Stimulated activated CD8-positive, alpha-beta memory T cell treated with anti-CD3 and anti-CD28 coated beads, Interleukin-15, amount 100 ng/mL, for 4 hours (primary cell): Measurements from ENCODE around the gene ACTRT2.

Experiments
- DNase-seq, 2 donors: peaks; one replicate each; pipeline ENCODE4 v3.0.0-alpha.2; 2020; ENCODE audit warnings: low read depth in 2 of 2

Gene ACTRT2

DNA sequence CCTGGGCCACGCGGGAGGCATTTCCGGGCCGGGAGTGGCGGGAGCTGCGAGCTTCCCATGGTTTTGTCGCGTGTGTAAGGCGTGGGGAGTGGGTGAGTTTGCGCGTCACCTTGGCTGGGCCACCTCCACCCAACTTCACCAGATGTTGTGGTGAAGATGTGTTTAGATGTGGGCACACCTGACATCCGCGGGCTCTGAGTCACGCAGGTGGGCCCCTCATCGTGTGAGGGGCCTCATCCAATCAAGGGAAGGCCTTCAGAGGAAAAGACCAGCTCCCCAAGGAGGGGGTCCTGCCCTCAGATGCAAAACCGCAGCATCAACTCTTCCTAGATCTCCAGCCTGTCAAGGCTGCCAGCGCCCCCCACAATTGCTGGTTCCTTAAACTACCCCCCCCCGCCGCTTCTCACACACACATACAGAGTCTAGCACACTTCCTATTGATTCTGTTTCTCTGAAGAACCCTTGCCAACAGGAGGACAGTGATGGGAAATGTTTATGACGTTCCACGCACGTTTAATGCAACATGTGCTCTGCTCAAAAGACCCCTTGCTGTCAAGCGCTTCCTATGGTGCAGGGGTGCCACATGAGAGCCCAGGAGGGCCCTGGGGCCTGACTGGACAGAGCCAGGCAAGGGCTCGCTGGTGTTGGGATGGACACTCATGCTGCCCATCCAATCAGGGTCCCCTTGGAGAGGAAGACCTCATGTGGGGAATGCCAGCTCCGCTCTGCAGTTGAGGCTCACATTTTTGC is 11.9 kb downstream of the ACTRT2 start:
- peak; percentile 19 to 38 for DNase-seq

DNA sequence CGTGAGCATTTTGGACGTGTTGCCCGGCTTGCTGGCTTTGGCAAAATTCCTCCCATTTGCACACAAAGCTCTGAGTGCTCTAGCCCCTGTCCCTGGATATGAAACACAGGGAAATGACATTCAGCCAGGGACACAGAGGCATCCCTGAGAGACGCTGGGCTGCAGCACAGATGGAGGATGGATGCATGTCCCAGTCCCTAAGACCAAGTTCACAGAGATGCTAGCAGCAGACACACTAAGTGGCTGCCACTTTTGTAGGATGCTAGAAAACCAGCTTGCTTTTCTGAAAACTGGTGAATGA is 12.5 kb downstream of the ACTRT2 start:
- no peak for DNase-seq

DNA sequence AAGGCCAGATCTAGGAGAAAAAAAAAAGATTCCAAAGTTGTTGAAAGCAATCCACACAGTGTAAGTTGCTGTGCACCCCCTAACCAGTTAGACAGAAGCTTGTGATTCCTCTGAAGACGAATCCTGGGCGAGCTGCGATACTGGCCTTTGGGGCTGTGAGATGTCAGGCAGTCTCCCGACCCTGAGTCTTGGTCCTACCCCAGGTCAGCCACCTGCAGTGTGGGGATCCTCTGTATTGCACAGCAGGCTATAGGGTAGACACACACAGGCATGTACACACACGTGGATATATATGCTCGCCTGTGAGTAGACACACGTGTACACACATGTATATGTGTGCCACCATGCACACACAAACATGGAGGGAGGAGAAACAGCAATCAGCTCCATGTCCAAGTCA is 12.9 kb downstream of the ACTRT2 start:
- DNase-seq: no peak

DNA sequence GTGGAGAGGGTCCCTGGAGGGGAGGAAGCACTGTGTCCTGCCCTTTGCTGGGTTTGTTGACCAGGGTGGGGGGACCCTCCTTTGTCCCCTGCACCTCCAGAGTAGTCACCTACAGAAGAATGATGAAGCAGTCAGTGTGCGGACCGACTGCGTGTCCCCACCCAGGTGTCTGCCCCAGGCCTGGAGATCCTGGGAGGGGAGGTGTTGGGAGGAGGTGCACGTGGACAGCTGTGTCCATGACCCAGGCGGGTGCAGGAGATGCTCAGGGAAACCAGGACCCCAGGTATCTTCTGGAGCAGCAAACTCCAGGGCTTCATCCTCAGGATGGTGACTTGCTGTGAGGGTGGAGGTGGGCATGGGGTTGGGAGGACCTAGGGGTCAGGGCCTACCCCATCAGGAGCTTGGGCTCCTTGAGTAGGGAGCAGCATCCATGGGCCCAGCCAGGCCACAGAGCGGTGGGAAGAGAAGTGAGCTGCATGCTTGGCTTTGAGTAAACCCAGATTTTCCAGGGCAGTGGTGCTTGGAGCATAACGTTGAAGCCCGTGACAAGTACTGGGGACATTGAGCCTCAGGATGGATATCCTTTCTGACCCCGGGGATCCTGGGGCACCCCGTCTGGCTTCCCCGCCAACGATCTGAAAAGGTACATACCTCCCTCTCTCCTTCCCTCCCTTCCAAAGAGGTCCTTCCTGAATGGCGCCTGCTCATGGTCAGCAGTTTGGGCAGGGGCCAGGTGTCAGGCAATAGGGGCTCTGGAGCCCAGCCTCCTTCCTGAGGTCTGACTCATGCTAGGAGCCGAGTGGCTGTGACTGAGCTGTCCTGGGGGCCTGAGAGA is 13.7 kb downstream of the ACTRT2 start:
- no peak for DNase-seq

DNA sequence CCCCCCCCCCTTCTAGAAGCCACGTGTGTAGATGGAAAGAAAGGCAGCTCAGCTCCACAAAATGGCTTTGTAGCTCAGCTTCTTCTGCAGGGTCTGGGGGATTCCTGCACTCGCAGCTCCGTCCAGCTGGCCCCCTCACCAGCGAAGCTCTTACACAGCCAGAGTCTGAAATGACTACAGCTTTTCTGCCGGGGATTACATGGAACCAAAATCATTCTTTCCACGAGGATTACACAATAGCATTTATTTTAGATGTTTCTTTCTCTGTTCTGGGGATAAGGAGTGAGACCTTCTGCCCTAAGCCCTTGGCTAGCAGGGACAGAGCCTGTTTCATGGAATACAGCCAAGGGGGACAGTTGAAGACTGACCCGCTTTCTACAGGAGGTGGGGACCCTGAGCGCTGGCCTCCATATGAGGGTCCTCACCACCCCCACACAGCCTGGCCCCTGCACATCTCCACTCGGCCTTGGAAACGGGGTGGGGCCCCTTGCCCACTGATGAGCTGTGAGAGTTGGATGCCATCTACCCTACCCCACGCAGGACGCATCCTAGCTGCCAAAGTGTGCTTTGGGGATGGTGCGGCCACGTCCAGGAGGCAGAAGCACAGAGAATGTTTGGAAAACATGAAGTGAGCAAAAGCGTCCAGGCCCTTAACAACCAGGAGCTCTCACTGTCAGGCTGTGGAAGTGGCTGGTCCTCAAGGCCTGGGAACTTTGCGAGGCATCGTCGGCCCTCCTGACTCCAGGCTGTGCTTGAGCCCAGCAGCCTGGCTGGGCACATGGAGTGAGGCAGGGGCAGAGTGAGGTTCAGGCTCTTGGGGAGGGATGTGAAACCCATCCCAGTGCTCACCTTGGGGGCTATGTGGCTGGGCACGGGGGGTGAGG is 14.5 kb downstream of the ACTRT2 start:
- DNase-seq: no peak

DNA sequence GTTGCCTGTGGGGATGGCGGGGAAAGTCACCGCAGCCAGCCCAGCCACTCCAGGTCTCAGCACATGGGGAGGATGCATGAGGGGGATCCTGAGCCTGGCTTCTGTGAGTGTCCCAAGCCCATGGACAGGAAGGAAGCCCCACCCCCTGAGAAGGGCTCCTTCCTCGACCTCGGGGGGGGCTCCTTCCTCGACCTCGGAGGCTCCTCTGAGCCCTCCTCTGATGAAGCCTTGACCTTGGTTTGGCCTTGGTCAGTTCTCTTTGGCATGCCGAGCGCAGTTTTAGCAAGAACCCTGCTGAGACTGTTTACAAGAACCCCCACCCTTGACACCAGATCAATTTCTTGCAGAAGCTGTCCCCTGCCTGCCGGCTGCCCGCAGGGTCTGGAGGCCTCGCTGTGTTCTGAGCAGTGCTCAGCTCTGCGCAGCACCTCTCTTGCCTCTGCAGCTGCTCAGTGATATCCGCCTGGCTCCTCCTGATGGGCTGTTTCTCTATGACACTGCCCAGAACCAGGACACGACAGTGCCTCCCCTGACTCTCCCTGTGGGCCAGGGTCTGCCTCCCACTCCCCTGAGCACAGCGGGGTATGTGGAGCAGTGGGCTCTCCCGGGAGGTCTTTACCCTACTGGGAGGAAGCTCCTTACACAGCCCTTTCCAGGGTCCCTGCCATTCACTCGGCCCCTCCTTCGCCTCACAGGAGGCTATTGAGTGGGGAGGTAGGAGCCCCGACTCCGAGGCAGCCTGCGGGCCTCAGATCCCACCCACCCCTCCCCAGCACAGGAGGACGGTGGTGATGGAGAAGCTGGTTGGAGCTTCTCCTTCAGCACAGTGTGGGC is 15.4 kb downstream of the ACTRT2 start:
- no peak for DNase-seq

DNA sequence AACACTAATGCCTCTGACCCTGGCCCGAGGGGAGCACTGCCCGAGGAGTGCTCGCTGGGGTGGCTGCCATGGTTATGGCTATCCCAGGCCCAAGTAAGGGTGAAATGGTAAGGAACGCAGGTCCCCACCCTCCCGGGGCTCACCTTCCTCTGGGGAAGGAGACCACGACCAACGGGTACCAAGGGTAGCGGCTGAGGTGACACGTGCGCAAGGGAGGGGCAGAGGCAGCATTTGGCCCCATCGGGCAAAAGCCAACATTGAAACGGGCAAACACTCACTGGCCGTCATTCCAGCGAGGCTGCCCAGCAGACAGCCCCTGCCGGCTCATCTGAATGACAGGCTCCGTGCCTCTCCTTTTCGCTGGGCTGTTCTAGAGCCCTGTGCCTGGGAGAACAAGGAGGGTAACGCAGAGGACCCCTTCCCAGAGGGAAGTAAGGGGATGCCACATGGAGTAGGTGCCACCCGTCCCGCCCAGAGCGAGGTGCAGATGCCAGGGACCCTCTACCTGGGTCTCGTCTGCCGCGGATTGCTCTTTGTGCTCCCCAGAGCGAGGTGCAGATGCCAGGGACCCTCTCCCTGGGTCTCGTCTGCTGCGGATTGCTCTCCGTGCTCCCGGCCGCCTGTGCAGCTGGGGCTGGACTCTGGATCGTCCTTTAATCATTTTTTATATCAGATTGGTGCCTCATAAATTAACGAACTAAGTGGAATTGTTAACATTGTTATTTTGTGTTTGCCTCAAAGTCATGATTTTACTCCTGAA is 16.2 kb downstream of the ACTRT2 start:
- DNase-seq: no peak

DNA sequence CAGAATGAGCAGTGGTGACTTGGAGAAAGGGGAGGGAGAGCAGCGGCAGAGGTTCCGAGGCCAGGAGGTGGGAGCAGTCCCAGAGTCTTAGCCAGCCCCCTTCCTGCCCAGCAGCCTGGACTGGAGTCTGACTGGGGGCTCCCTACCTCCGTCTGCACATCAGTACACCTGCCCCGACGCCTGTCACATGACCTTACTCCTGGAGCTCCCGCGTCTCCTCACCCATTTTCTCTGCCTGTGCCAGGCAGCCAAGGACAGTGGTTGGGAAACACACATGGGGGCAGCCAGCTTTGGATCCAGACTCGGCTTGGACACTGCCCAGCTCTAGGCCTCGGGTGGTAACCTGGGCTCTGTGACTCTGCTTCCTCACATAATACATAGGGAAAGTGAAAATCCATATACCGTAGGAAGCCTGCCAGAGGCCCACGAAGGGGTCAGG is 16.9 kb downstream of the ACTRT2 start:
- DNase-seq: no peak

DNA sequence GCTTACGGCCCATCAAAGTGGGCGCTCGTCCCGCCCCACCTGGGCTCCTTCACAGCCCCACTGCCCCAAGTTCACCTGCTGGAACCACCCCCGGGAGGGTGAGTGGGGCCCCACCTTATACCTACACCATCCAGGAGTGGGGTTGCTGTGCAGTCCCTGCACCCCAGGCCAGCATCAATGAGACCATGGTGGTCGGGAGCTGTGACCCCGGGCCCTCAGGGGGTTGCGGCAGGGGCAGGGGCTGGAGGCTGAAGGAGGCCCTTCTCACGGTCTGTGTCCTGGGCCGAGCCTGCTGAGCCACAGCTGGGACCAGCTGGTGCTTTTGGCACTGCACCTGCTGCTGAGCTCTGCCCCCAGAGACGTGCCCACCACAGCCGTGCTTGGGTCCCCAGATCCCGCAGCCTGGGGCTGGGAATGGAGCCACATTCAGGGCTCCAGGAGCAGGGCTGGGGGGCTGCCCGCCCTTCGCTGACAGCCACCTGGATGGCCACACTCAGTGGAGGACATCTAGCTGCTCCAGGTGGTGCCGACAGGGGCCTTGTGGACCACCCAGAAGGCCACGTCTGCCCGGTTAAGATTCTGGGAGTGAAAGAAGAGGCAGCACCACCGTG is 17.4 kb downstream of the ACTRT2 start:
- no peak for DNase-seq

DNA sequence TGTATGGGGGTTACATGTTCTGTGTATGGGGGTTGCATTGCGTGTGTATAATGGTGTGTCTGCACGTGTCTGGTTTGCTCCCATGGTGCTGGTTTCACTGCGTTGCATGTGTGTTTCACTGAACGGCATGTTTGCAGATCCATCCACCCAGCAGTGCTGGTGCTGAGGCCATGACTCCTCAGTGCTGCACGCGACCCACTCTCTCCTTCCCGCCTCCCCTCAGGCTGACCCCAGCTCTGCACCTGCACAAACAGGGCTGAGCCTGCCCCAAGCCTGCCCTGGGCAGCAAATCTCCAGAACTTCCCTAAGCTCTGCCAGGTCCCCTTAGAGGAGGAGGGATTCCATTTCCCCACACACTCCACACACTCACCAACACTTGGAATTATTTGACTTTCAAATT is 18.7 kb downstream of the ACTRT2 start:
- no peak for DNase-seq

DNA sequence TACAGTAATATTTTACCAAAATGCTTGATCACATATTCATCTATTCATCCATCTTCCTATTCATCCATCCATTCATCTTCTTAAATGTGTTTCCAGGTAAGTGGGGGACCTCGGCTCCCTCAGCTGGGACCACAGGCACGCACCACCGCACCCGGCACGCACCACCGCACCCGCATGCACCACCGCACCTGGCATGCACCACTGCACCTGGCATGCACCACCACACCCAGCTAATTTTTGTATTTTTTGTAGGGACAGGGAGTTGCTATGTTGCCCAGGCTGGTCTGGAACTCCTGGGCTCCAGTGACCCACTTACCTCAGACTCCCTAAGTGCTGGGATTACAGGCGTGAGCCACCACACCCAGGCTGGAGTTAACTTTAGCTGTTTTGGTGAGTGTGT is 21.2 kb downstream of the ACTRT2 start:
- no peak for DNase-seq

DNA sequence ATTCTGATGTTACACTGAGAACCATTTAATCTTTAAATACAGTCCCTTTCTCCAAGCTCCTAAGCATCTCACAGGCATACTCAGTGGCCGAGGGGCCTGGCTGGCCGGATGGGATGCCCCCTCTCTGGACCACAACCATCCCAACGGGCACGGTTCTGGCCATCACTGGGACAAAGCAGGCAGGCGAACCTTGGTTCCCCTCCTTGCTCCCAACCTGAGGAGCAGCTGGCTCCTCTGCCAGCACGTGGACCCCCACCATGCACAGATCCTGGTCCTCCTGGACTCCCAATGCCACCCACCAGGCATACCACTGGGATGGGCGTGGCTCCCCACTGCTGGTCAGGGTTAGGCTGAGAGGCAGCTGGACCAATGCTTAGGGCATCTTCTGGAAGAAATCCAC is 27.9 kb downstream of the ACTRT2 start:
- DNase-seq: no peak

DNA sequence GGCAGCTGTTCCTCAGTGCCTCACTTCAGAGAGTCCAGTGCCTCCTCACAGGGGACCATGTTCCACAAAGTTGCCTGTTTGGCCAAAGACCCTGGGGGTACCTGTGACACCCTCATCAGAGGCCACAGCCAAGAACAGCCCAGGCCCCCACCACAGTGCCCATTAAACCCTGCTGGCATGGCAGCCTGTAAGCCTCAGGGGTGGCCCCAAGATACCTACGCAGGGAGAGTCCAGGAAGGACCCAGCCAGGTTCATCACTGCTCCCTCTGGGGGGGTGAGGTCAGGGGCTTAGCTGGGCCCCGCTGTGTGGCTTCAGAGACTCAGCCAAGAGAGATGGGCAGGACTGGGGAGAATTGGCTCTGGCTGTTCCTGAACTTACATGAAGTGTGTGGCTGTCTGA is 28.6 kb downstream of the ACTRT2 start:
- no peak for DNase-seq

DNA sequence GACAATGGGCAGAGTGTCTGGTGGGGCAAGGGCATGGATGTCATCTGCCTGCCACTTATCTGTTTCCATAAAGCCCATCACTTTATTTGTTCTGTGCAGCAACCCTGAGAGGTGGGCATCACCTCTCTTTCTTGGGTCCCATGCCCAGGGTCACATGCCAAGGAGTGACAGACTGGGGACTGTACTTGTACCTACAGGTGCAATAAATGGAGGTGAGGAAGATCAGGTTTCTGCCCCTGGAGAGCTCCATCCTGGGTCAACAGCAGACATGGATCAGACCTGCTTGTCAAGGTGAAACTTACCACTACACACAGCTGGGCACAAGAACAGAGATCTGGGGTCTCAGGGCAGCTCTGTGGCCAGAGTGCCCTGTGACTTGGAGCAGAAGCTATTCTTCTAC is 29.3 kb downstream of the ACTRT2 start:
- DNase-seq: no peak

DNA sequence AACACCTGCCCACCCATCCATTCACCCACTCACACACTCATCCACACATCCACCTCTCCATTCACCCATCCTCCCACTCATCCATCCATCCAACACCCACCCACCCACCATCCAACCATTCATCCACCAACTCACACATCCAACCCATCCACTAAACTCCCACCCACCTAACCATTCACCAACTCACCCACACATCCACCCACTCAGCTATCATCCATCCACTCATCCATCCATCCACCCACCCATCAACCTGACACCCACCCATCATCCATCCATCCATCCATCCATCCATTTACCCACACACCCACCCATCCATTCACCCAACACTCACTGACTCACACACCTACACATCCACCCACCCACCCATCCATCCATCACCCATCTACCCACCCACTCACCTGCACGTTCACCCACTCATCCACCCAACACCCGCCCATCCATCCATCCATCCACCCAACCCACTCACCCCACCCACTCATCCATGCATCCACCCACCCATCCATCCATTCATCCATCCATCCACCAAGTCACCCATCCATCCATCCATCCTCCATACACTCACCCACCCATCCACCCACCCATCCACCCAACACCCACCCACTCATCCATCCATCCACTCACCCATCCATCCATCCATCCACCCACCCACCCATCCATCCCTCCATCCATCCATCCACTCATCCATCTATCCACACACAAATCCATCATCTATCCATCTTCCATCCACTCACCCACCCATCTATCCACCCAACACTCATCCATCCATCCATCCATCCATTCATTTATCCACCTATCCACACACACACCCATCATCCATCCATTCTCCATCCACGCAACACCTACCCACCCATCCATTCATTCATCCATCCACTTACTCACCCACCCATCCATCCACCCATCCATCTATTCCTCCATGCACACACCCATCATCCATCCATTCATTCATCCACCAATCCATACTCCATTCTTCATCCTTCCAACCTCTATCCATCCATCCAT is 30.3 kb downstream of the ACTRT2 start:
- no peak for DNase-seq

DNA sequence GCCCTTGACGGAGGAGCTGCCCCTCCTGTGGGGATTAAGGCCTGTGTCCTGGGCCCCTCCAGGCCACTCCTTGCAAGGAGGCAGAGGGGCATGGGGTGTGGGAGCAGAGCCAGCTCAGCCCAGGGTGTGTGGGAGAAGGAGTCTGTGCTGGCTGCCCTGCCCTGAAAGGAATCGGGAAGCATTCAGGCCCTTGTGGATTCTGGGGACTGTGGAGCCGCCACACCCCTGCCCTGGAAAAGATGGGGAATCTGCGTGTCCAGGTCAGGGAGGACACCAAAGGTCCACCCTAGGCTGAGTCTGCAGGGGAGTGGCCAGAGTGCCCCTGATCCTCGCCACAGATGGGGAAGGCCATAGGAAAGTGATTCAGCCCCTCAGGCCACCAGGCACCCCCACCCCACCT is 31.2 kb downstream of the ACTRT2 start:
- DNase-seq: no peak

DNA sequence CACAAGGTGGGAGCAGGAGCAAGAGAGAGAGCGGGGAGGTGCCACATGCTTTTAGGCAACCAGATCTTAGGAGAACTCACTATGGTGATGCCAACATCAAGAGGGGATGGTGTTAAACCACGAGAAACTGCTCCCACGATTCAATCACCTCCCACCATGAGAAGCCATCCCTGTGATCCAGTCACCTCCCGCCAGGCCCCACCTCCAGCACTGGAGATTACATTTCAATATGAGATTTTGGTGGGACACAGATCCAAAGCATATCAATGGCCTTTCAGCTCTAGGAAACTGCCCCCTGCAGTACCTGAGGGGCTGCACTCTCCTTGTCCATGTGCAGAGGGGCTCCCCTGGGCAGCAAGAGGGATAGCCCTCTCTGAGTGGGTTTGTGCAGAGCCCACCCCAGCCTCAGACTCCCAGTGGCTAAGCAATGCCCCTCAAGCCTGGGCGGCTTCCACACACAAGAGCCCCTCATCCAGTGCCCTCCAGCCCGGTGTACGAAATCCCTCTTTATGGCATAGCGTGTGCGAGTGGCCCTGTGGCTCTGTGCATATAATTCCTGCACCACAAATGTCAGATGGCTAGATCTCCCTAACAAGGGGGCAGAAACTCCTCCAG is 32.2 kb downstream of the ACTRT2 start:
- no peak for DNase-seq

DNA sequence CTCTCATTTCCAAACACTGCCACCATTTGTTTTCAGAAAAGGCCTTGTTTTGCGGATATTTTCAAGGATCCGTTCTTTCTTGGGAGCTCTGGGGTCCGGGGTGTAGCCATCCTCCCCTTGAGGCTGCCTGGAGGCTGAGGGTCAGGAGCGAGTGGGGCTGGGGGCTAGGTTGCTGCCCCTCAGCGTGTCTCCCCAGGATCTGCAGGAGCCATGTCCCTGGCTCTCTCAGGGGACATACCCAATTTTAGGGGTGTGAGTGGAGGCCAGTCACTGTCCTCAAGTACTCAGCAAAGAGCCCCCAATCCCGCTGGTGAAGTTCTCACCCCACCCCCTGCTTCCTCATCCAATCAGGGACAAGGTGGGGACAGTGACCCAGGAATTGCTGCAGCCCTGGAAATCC is 32.7 kb downstream of the ACTRT2 start:
- no peak for DNase-seq

DNA sequence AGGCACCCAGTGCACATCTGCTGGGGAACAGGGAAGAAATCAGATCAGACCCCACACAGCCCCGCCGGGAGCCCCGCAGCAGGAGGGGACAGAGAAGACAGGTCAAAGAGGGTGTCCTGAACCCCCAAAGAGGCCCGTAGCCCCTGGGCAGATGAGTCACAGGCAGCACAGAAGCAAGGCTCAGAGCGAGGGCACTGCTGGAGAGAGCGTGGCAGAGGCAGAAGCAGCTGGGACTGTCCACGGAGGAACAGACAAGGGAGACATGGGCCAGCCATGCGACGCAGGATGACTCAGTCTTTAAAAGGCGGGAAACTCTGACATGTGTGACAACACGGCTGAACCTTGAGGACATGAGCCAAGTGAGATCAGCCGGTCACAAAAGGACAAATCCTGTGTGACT is 33.2 kb downstream of the ACTRT2 start:
- no peak for DNase-seq
